GM18526 (cell line): Measurements from ENCODE around the gene ITSN2.

Experiments used
- POLR2A ChIP-seq: IDR thresholded peaks from 3 replicates; pipeline ENCODE4 v1.6.1; 2011; ENCODE audit not compliant: insufficient read length; ENCODE audit errors: extremely low read depth

The ITSN2 gene

DNA sequence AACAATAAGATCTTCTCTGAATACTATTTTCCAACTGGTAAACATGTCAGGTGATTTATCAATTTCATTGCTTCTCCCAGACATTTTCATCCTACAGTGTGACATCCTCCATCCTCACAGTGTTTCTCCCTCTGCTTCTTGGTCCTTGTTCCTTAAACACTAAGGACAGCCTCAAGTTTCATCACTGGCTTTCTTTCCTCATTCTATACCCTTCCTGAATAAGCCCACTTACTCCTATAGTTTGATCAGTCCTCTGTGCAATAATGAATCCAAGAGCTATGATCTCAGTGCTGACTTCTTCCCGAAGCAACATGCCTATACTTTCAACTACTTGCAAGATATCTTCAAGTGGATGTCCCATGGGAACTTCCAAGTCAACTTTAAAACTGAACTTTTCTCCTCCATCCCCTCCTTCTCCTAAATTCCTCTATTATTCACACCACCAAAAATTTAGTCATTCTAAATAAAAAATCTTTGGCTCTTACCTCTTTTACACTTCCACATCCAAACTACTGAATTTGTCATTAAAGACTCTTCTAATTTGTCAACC, 97.8 kb downstream of the ITSN2 start:
- TF ChIP-seq POLR2A: no peak

DNA sequence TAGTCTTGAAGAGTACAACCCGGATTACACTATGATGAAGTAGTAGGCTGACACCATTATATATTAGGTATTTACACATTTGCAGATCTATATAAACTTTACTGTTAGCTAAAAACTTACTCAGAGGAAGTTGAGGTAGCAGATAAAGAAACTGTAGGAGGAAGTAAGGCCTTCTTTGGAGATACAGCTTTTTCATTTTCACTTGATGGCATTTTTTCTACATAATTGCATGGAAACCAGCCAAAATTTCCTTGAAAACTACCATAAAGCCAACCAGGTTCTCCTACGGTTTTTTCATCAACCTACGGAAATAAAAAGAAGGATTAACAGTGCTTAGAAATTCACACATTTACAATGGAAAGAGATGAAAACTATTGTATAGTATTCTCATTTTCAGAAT, 98.9 kb downstream of the ITSN2 start:
- TF ChIP-seq POLR2A: no peak

DNA sequence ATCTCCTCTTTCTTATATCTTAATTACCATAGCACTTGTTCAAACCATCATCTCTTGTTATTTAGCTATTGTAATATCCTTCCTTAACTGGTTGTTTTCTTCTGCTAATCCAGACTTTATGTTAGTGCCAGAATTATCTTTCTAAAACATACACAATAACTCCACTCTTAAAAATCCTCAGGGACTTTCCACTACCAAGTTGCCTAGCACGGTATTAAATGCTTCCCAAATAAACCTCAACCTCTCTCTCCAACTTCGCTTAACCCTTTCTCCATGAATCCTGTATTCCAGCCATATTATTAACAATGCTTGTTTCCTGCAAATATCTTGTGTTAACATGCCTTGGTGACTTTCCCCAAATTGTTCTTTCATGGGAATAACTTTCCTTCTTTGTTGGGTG, 101.0 kb downstream of the ITSN2 start:
- no peak for TF ChIP-seq POLR2A

DNA sequence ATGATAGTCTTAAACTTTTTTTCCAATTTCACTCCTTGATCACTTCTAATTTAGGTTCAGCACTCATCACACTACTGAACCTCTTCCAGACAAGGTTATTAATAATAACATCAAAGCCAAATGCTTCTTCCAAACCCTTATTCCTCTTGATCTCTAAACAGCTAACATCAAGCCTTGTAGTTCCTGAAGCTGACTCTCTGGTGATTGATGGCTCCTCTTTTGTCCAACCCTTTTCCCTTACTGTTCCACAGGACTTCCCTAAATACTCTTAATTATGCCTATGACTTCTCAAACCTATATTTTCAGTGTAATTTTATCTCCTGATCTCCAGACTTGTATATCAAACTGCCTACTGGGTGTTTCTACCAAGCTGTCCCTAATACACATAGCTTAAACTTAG, 101.6 kb downstream of the ITSN2 start:
- TF ChIP-seq POLR2A: no peak

DNA sequence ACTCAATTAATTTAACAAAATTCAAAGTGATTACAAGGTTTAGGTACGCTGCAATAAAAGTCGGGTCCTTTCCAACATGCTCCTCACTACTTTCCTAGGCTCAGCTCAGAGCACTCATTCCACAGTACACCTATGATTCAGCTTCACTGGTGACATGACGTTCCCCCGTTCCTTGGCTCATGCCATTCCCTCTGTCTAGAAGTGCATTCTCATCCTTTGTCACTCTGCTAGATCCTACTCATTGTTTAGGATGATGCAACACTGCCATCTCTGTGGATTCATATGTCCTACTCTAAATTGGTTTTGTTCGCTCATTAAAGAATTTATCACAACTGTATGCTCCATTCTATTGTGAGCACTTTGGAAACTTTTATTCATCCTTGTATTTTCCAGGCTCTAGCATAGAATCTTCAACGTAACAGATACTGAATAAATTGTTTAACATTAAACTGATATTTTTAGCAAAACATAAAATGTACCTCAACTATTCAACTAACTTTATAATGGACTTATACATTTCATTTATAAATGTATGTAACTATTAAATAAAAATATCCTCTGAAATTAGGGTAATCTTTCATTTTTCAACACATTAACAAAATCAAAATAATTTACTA, 106.9 kb downstream of the ITSN2 start:
- no peak for TF ChIP-seq POLR2A

DNA sequence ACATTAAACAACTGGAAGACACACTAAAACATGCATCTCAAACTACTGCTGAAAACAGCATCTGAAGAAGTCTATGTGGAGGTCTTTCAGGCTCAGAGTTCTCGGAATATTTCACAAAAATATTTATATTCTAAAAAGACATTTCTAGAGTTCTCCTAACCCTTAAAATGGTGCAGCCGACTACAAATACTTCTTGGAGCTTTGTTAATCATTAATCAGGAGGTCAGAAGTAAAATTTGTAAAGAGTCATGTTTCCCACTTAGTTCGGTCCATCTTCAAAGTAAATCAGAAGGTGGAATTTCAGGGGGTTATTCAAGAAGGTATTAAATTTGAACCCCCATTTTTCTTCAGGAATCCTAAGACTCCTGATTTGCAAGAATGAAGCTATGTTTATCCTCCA, 112.7 kb downstream of the ITSN2 start:
- TF ChIP-seq POLR2A: no peak

DNA sequence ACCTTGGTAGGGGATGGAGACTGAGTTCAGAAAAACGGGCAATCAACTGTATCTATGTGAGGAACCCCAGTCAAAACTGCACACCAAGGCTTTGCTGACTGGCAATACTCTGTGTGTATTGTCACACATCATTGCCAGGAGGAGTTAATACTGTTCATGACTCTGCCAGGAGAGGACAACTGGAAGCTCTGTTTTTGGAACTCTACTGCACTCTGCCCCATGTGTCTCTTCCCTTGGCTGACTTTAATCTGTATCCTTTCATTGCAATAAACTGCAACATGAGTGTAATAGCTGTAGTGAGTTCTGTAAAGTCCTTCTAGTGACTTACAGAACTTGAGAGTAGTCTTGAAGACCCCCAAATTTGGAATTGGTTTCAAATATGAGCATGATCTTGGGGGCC, 113.2 kb downstream of the ITSN2 start:
- no peak for TF ChIP-seq POLR2A

DNA sequence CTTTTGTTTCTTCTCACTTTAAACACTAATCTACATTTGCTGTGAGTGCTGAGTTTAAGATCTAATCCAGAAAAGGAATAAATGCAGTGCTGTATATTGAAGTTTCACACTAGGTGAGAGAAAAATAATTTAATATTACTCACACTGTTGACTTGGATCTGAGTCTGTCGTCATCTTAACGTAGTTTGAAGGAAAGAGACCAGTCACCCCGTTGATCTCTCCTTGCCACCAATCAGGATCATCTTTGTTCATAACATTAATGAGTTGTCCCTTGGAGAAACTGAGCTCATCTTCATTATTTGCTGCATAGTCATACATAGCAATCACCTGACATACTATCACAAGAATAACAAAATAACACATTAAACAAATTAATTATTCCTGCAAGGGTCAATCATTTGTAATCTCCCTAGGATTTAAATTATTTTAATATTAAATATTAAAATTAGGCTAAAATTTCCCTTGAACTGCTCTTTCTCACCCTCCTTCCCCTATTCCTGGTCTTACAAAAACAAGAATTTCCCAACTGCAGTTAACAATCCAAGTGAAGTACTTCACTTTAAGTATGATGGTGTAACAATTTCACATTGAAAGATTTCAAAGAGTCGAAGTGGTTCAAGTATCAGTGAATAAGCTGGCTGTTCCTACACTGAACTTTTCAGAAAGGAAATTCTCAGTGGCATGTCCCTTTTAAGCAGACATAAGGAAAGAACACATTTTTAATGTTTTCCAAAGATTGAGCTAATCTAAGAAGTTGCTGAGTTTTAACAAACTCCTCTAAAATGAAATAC, 114.2 kb downstream of the ITSN2 start:
- no peak for TF ChIP-seq POLR2A

DNA sequence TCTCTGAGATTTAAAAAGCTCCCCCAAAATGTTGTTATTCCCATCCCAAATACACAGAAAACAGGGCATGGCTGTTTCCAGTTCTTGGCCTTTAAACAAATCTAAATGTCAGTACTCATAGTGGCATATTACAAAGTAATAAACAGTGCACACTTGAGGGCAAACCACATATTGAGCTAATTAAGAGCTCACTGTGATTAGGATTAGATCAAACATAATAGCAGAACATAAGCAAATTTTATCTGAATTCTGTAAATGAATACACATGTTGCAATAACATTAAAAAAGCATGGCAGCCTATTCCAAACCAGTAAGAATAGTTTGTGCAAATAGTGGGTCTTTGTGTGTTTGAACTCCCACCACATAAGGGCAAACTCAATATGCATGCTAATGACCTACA, 118.8 kb downstream of the ITSN2 start:
- TF ChIP-seq POLR2A: no peak

DNA sequence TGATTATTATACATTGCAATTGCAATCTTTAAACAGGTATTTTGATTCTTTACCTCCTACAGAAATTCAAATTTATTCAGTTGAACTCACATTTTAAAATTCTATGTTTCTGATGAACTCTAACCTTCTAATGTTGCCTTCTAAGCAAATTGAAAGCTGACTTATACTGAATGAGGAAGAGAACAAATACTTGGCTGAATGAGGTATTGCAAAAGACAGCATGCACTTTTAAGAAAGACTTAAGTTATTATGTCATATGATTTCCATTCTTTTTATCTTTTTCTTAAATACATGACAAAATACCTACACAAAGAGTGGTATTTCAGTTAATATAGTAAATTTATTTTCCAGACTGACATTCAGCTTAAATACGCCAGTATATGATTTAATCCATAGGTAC, 120.8 kb downstream of the ITSN2 start:
- TF ChIP-seq POLR2A: no peak

DNA sequence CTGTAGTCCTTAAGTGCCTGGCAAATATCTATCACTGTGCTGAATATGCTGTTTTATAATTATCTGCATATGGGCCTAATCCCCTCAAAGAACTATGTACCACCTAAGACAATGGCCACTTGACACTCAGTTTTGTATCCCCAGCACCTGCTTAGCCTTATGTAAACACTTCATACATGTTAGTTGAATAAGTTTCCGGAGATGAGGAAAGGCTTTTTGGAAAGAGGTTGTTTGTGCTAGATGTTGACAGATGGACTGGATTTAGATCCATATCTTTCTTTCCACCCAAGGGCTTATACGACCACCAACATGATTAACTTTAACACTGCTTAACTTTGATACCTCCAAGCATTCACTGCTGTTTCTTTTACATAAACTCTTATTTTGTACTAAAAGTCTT, 122.2 kb downstream of the ITSN2 start:
- no peak for TF ChIP-seq POLR2A

DNA sequence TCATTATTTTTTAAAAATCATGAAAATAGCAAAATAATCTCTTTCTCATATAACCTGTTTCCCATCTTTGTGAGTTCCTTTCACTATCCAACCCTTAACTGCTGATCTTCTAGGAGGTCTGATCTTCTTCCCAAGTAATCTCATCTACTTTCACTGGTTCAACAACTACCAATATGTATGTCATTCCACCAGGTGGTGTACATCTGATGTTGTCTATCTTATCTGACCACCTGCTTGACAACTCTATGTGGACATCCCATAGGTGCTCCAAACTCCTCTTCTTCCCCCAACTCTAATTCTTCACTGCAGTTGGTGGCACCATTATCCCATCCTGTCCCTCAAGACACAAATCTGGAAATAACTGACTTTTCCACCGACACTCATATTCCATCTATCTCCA, 123.0 kb downstream of the ITSN2 start:
- no peak for TF ChIP-seq POLR2A

DNA sequence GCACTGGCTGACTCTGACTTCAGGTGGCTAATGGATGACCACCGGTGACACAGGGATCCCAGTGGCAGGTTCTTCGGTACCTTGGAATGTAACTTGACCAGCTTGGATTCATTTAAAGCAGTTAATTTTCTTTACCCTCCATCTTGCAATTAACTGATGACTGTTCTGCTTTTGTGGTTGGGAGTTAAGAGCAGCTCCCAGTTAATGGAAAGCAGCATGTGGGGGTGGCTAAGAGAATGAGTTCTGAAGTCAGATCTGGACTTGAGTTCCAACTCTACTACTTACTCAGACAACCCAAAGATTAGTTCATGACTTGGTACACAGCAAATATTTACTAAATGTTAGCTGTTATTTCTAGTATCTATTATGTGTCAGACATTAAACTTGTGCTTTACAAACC, 127.0 kb downstream of the ITSN2 start:
- no peak for TF ChIP-seq POLR2A

DNA sequence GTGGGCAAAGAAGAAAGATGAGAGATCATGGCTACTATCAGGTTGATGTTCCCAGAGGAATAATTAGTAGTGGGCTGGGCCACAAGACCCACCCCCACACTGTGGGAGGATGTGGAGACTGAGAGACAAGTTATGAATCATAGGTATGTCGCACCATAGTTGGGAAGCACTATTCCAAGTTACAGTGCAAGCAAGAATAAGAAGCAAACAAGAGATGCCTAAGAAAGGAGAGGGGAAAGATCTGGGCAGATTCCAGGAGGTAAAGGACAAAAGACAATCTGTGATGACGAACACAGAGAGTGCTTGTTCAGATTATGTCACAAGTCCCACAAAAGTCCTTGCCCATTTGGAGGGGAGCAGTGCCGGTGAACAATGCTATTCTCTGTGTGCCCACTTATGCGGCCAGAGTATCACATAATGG, 128.9 kb downstream of the ITSN2 start:
- TF ChIP-seq POLR2A: no peak

DNA sequence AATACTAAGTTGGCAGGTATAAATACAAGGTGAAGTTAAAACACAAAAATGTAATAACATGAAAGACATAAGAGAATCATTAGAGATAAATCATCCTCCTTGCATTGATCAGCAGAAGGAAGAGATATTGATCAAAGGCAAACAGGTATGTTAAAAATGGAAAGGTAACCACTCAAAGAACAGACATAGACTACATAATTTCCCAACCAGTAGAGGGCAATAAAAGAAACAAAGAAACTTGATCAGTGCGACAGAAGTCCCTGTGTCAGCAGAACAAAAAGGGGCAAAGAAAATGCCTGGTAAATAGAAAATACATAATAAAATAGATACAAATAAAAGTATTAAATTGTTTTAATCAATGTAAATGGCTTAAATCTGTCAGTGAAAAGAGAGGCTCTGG, 131.9 kb downstream of the ITSN2 start:
- TF ChIP-seq POLR2A: no peak

DNA sequence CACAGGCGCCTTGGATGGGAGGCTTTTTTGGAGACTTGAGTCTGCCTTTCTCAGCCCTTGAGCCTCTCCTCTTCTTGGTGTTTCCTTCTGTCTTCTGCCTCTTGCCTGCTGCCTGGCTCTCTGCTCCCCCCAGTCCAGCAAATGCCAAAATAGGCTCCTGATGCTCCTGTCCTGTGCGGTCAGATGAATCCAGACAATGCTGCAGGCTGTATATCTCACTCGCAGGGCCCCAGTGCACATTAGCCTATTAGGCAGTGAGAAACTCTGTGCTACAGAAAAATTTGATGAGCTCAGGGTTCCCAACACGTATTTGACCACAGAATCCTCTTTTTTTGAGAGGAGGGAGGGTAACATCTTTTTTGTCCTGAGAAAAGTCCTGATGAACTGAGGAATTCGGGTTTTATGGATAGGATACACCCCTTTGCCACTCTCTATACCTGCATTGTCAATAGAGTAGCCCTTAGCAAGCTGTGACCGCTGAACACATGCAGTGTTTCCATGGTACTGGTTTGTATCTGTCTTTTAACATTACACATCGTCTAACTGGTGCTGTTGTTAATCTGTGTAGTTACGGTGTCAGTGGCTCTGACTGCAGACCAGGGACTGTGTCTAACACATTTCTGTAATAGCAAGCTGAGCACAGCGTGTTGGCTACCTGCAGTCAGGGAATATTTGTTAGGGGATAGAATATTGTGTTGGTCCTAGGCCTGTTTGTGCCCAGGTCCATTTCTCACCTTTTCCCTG, 134.7 kb downstream of the ITSN2 start:
- no peak for TF ChIP-seq POLR2A
